HG03354 (cell line): ENCODE measurements around the gene TYW1B.
"Not testable (repeated sequence)": the region's sequence is repeated elsewhere in the genome, so short reads cannot be mapped to it uniquely, and the experiment has no call there.

Experiments used
- ATAC-seq: cut with Tn5 transposase; IDR thresholded peaks from one replicate; pipeline ENCODE4 v1.9.1; 2021; ENCODE audit warnings: mild to moderate bottlenecking; ENCODE audit not compliant: unreplicated experiment, poor library complexity, severe bottlenecking

Gene TYW1B

DNA sequence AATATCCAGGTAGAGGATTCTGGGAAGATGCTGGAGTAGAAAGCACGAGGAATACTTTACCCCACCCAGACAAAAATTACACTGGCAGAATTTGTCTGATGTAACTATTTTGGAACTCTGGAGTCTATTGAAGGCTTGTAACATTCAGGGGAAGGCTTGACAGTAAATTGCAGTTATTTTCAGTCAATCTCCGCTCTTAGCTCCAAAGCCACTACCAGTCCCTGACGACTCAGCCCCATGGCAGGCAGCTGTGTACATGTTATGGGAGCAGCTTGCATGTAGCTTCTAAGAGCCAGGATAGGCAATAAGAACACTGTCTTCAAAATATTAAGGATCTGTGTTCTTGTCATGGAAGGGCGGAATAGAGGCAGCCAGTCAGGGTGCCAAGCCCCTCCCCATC, 238.0 kb downstream of the TYW1B start:
- ATAC-seq = not testable (repeated sequence)

- ATAC-seq = not testable (repeated sequence)
Measured at GRCh38 chr7:72587267-72587666, 240.7 kb downstream of the TYW1B start.

- ATAC-seq = not testable (repeated sequence)
Measured at GRCh38 chr7:72584576-72584975, 243.4 kb downstream of the TYW1B start.

DNA sequence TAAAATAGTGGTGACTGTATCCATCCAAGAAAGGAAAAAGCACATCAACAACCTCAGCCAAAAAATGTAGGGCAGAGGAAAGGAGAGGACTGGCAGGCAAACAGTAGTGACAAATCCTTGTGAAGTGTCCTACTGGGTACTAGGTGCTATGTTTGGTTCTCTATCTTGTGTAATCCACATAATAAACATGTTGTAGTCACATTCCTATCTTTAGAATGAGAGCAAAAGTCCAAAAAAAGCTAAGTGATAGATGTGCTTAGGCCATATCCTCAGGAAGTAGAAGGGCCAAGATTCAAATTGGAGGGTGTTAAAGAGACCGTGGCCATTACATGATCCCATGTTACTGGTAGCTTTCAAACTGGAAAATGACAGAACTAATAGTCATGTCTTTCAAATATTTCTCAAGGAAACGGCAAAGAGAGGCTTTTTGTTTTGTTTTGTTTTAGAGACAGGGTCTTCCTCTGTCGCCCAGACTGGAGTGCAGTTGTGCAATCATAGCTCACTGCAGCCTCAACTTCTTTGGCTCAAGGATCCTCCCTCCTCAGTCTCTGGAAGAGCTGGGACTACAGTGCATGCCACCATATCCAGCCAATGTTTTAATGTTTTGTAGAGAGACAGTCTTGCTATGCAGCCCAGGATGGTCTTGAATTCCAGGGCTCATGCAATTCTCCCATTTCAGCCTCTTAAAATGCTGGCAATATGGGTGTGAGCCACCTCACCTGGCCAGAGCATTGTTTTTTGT, 244.2 kb downstream of the TYW1B start:
- not testable (repeated sequence) for ATAC-seq

DNA sequence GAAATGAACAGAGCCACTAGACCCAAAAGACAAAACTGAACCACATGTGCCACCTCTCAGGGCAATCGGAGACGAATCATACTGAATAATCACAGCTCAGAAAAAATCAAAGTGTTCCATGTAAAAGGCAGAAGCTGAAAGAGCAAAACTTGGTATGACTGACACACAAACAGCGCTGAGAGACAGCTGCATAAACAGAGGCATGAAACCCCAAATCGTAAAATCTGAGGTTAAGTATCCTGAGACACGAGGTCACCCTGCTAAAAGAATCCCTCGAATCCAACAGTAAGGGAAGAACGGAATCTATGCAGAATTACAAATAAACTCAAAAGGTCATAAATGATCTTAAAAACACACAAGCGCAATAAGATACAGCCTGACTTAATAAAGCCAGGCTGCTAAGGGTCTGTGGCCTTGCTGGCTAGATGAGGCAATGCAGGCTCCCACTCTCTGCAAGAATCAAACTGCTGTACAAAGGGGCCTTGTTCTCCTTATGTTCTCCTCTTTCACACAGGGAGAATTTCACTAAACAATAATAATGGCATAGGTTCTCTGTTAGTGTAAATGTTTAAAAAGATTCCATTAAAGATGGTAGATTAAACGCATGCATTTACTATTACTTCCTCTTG, 247.7 kb downstream of the TYW1B start:
- not testable (repeated sequence) for ATAC-seq

DNA sequence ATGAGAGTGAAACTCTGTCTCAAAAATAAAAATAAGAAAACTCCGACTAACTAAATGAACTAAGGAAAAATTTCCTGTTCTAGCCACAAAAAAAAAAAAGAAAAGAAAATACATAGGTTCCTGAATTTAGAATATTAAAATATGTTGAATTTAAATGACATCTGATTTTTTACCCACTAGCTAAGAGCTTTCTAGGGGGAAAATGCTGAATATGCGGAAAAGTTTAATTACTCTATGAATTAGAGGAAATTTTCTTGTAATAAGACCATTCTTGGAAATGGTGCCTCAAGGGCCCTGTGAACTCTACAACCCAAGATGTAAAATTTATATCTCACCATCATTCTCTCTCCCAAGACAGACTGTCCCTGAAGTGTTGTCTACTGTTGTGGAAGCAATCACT, 250.9 kb downstream of the TYW1B start:
- no peak for ATAC-seq

- ATAC-seq = not testable (repeated sequence)
Measured at GRCh38 chr7:72561988-72562387, 266.0 kb downstream of the TYW1B start.

- ATAC-seq = not testable (repeated sequence)
Measured at GRCh38 chr7:72559546-72559945, 268.5 kb downstream of the TYW1B start.

DNA sequence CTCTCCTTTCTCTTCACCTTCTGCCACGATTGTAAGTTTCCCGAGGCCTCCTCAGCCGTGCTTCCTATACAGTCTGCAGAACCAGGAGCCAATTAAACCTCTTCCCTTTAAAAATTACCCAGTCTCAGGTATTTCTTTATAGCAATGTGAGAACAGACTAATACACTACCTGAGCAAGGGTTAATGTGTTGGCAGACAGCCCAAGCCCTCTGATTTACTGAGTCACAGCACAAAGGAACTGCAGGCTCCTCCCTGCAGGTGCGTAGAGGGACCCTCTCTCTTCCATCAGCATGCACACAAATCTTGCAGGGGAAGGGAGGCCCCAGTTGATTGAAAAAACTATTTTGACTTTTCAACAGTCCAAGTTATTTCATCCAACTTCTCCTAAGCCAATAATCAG, 271.3 kb downstream of the TYW1B start:
- ATAC-seq = not testable (repeated sequence)

- not testable (repeated sequence) for ATAC-seq
Measured at GRCh38 chr7:72555238-72555637, 272.8 kb downstream of the TYW1B start.

DNA sequence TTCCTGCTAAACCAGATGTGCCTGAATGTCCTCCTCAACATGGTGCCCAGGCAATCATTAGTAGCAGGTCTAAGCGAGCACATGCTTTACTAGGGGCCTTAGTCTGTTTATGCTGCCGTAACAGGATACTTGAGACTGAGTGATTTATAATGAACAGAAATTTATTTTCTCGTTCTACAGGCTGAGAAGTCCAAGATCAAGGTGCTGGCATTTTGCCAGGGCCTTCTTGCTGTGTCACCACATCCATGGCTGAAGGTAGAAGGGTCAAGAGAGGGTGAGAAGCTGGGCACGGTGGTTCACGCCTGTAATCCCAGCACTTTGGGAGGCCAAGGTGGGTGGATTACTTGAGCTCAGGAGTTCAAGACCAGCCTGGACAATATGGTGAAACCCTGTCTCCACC, 273.6 kb downstream of the TYW1B start:
- ATAC-seq = not testable (repeated sequence)

GRCh38 chr7:72550454-72550853, 277.5 kb downstream of the TYW1B start:
- ATAC-seq = not testable (repeated sequence)

- not testable (repeated sequence) for ATAC-seq
Measured at GRCh38 chr7:72546586-72547237, 281.3 kb downstream of the TYW1B start.

- ATAC-seq = not testable (repeated sequence)
Measured at GRCh38 chr7:72544531-72544930, 283.5 kb downstream of the TYW1B start.

DNA sequence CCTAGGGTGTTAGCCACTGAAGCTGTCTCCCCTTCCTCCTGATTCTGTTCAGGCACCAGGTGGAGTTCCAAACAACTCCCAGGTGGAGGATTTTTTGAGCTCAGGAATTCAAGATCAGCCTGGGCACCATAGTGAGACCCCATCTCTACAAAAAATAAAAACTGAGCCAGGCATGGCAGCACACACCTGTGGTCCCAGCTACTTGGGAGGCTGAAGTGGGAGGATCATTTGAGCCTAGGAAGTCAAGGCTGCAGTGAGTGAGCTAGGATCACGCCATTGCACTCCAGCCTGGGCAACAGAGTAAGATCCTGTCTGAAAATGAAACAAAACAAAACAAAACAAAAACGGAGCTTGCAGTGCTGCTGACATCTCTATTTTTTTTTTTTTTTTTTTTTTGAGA, 287.1 kb downstream of the TYW1B start:
- ATAC-seq = no peak

- ATAC-seq = no peak
Measured at GRCh38 chr7:72540106-72540611, 287.8 kb downstream of the TYW1B start.

DNA sequence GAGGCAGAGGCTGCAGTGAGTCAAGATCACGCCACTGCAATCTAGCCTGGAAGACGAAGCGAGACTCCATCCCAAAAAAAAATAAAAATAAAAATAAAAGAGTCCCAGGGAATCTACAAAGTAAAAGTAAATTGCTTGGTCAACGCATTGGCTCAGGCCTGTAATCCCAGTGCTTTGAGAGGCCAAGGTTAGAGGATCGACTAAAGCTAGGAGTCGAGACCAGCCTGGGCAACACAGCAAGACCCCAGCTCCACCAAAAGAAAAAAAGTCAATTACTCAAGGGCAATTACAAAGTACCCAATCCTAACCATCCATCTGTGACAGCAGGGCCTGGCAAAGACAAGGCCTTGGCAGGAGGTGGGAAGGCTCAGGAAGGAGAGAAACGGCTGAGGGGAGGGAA, 288.3 kb downstream of the TYW1B start:
- ATAC-seq = no peak

DNA sequence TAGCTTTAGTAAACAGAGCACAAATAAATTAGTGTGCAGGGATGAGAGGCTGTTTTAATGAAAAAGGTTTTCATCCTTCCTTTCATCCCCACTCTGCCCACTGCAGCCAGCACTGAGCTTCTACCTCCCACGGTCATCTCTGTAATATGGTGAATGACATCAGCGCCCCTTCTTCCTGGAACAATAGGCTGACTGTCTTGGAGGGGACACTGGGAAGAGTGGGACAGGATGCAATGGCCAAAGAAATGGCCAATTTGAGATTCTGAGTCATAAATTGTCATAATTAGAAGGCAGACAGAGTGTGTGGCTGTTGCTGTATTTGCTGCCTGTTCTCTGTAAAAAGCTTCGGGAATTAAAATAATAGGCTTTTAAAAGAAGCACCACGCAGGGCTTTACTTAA, 289.1 kb downstream of the TYW1B start:
- no peak for ATAC-seq

GRCh38 chr7:72538147-72538546, 289.9 kb downstream of the TYW1B start:
- no peak for ATAC-seq

DNA sequence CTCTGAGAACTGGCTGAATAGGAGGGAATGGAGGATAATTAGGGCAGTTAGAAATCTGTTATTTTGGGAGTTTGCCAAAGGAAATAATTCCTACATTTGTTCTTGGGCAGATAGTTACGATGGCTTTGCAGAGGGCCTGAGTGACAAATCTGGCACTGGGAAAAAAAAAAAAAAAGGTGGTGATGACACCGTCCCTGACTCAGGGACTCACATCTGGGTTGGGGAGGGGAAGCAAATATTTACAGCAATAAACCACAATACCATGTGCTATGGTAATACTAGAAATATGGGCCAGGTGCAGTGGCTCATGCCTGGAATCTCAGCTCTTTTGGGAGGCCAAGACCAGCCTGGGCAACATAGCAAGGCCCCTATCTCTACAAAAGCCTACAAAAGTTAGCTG, 292.0 kb downstream of the TYW1B start:
- ATAC-seq = not testable (repeated sequence)

DNA sequence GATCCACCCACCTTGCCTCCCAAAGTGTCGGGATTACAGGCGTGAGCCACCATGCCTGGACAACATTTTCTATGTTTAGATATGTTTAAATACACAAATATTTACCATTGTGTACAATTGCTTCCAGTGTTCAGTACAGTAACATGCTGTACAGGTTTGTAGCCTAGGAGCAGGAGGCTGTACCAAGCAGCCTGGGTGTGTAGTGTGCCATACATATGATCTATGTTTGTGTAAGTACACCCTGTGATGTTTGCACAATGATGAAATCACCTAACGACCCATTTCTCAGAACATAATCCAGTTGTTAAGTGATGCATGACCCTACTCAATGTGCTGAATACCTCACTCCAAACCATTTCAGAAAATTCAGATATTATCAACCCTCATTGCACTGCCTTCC, 297.0 kb downstream of the TYW1B start:
- not testable (repeated sequence) for ATAC-seq
